Right renal pelvis (tissue), 4 donors: Measurements from ENCODE around the gene EIF2S3. TPM values are rescaled to one million over a fixed set of nuclear protein-coding genes. Genes with fewer than 3 reads are reported as not detected.
A peak's percentile ranks its signal among the peaks of the same experiment; 100 is the strongest.
"Not testable (repeated sequence)": the region's sequence is repeated elsewhere in the genome, so short reads cannot be mapped to it uniquely, and the experiment has no call there.

ENCODE experiments used
- DNase-seq, 4 donors: peaks; one replicate each; pipeline ENCODE4 v3.0.0-alpha.2; 2013; ENCODE audit warnings: low read depth in 4 of 4, low spot score in 3 of 4, missing footprints in 1 of 4
- polyA plus RNA-seq, 4 donors: library from polyadenylated mRNA; unstranded; fragments of 120-200 nt; gene quantifications; one replicate each; pipeline ENCODE4 v1.2.1, GENCODE V29; 2013; ENCODE audit not compliant: insufficient read length in 4 of 4

EIF2S3 gene
- polyA plus RNA-seq, 4 donors, result 165 to 195 (median 179) TPM

- DNase-seq, result not testable (repeated sequence)
Observed at GRCh38 chrX:24046060-24046459, 8.7 kb upstream of the EIF2S3 start.

DNA sequence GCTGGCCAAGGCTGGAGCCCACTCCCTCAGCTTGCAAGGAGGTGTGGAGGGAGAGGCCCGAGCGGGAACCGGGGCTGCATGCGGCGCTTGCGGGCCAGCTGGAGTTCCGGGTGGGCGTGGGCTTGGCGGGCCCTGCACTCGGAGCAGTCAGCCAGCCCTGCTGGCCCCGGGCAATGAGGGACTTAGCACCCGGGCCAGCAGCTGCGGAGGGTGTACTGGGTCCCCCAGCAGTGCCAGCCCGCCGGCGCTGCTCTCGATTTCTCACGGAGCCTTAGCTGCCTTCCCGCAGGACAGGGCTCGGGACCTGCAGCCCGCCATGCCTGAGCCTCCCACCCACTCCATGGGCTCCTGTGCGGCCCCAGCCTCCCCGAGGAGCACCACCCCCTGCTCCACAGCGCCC is 5.1 kb upstream of the EIF2S3 start:
- DNase-seq, result not testable (repeated sequence)

DNA sequence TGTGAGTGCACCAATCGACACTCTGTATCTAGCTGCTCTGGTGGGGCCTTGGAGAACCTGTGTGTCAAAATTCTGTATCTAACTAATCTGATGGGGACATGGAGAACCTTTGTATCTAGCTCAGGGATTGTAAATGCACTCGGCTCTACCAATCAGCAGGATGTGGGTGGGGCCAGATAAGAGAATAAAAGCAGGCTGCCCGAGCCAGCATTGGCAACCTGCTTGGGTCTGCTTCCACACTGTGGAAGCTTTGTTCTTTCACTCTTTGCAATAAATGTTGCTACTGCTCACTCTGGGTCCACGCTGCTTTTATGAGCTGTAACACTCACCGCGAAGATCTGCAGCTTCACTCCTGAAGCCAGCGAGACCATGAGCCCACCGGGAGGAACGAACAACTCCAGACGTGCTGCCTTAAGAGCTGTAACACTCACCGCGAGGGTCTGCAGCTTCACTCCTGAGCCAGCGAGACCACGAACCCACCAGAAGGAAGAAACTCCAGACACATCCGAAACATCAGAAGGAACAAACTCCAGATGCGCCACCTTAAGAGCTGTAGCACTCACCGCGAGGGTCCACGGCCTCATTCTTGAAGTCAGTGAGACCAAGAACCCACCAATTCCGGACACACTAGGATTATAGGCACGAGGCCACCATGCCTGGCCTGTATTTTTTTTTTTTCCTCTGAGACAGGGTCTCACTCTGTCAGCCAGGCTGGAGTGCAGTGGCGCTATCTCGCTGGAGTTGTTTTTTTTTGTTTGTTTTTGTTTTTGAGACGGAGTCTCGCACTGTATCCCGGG is 4.0 kb upstream of the EIF2S3 start:
- DNase-seq, result not testable (repeated sequence)

DNA sequence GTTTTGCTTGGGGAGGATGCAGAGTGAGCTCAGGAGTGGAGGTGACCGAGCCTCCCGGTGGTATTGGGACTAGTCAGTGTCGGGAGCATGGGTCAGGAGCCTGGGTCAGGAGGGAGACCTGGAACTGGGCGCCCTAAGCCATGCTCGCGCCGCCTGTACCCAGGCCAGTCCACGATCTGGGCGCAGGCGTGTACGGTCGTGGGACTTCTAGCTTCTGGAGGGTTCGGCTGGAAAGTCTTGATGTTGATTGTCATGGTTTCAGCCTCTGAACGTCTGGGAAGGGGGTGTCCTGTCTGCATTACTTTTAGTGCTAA is 244 bp downstream of the EIF2S3 start:
- DNase-seq, result no peak

- DNase-seq, result no peak
Observed at GRCh38 chrX:24063488-24063887, 8.7 kb downstream of the EIF2S3 start.

- no peak for DNase-seq
Observed at GRCh38 chrX:24069877-24070276, 15.1 kb downstream of the EIF2S3 start.

DNA sequence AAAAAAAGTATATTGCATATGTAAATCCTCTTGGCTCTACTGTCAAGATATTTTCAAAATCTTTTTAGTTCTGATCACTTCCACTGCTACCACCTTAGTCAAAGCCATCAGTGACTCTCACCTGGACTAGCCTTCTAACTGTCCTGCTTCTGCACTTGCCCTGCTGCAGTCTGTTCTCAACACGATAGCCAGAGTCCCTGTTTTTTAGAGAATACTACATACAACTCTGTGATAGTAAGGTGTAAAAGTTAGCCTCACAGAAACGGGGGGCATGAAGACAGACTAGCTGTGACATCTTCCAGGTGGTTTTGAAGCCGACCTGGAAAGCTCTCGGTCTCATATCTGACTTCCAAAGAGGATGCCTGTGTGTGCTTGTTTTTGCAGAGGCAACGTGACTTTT is 24.7 kb downstream of the EIF2S3 start:
- DNase-seq, result no peak

DNA sequence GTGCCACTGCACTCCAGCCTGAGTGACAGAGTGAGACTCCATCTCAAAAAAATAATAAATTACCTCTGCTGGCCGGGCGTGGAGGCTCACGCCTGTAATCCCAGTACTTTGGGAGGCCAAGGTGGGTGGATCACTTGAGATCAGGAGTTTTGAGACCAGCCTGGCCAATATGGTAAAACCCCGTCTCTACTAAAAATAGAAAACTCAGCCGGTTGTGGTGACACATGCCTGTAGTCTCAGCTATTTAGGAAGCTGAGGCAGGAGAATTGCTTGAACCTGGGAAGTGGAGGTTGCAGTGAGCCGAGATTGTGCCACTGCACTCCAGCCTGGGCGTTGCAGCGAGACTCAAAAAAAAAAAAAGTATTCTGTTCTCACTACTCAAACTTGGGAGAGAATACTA is 25.5 kb downstream of the EIF2S3 start:
- not testable (repeated sequence) for DNase-seq

- no peak for DNase-seq
Observed at GRCh38 chrX:24080704-24081103, 25.9 kb downstream of the EIF2S3 start.

GRCh38 chrX:24081661-24082154 is 27.0 kb downstream of the EIF2S3 start:
- peak in 1 of 4 donors; percentile 4 for DNase-seq

GRCh38 chrX:24082447-24082846 is 27.7 kb downstream of the EIF2S3 start:
- no peak for DNase-seq

GRCh38 chrX:24085101-24085500 is 30.3 kb downstream of the EIF2S3 start:
- no peak for DNase-seq

DNA sequence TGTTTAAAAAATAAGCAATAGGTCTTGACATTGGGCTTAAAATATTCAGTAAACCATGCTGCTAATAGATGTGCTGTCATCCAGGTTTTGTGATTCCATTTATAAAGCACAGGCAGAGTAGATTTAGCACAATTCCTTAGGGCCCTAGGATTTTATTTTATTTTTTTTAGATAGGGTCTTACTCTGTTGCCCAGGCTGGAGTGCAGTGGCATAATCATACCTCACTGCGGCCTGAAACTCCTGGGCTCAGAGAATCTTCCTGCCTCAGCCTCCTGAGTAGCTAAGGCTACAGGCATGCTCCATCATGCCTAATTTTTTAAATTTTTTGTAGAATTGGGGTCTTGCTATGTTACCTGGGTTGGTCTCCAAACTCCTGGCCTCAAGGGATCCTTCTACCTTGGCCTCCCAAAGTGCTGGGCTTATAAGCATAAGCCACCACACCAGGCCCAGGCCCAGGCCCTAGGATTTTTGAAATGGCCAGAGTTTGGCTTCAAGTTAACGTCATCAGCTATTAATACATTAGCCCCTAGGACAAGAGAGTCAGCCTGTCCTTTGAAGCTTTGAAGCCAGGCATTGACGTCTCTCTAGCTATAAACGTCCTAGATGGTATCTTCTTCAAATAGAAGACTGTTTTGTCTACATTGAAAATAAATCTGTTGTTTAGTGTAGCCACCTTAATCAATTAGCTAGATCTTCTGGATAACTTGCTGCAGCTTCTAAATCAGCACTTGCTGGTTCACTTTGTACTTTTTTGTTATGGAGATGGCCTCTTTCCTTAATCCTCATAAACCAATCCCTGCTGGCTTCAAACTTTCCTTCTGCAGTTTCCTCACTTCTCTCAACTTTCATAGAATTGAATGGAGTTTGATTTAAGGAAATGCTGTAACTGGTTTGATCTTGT is 35.8 kb downstream of the EIF2S3 start:
- DNase-seq, result no peak

DNA sequence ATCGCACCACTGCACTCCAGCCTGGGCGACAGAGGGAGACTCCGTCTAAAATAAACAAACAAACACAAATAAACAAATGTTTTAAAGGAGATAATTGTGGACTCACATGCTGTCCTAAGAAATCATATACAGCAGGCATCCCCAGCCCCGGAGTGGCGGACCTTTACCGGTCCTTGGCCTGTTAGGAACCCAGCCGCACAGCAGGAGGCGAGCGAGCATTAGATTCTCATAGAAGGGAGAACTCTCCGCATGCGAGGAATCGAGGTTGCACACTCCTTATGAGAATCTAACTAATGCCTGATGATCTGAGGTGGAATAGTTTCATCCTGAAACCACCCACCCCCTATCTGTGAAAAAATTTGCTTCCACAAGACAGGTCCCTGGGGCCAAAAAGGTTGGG is 39.0 kb downstream of the EIF2S3 start:
- no peak for DNase-seq

GRCh38 chrX:24097741-24098260 is 43.0 kb downstream of the EIF2S3 start:
- DNase-seq, result no peak

DNA sequence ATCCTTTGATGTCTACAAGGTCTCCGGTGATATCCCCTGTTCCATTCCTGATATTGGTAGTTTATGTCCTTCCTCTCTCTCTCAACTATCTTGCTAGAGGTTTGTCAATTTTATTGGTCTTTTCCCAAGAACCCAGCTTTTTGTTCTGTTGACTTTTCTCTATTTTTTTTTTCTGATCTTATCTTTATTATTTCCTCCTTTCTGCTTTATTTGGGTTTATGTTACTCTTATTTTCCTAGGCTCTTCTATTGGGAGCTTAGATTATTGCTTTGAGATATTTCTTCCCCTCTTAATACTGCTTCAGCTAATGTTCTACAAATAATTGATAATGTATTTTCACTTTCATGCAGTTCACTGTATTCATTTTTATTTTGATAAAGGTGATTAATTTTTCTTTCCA is 44.2 kb downstream of the EIF2S3 start:
- no peak for DNase-seq

- no peak for DNase-seq
Observed at GRCh38 chrX:24099394-24099793, 44.6 kb downstream of the EIF2S3 start.

- DNase-seq, result no peak
Observed at GRCh38 chrX:24100713-24101112, 46.0 kb downstream of the EIF2S3 start.

GRCh38 chrX:24110069-24110468 is 55.3 kb downstream of the EIF2S3 start:
- DNase-seq, result peak in 3 of 4 donors; percentile 13 to 47 (median 43)

DNA sequence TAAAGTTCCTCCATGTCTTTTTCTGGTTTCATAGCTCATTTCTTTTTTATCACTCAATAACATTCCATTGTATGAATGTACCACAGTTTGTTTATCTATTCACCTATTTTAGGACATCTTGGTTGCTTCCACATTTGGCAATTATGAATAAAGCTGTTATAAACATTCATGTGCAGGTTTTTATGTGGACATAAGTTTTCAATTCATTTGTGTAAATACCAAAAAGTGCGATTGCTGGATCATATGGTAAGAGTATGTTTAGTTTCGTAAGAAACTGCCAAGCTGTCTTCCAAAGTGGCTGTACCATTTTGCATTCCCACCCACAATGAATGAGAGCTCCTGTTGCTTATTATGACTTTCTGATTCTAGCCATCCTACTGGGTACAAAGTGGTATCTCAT is 58.4 kb downstream of the EIF2S3 start:
- no peak for DNase-seq

GRCh38 chrX:24117258-24117657 is 62.5 kb downstream of the EIF2S3 start:
- no peak for DNase-seq
